Heart left ventricle (tissue), 16 donors: ENCODE results near the gene IQCF2. TPM values are rescaled to one million over a fixed set of nuclear protein-coding genes. Genes with fewer than 3 reads are reported as not detected.
"Not testable (repeated sequence)": the region's sequence is repeated elsewhere in the genome, so short reads cannot be mapped to it uniquely, and the experiment has no call there.

Experiments used
- ATAC-seq, 4 donors: fragments of 200-7000 bp; cut with Tn5 transposase; one replicate each; pipeline ENCODE4 v1.9.1; 2020 to 2022; ENCODE audit warnings: moderate library complexity in 4 of 4, mild to moderate bottlenecking in 3 of 4, moderate number of reproducible peaks in 1 of 4
- DNase-seq, 5 donors: peaks; one replicate each; pipeline ENCODE4 v3.0.0-alpha.2; 2020
- H3K27ac ChIP-seq, 12 donors: fragments of 200-600 bp; sonication (generic) in 4 of 12; one replicate each; pipeline versions ENCODE4 v1.5.0 to v1.8.0; 2016 to 2022; ENCODE audit warnings: mild to moderate bottlenecking in 2 of 12
- H3K27me3 ChIP-seq, 9 donors: fragments of 200-600 bp; sonication (generic) in 2 of 9; one replicate each; pipeline versions ENCODE4 v1.5.1 to v1.8.0; 2016 to 2022; ENCODE audit warnings: mild to moderate bottlenecking in 3 of 9
- H3K36me3 ChIP-seq, 9 donors: fragments of 200-600 bp; sonication (generic) in 2 of 9; one replicate each; pipeline versions ENCODE4 v1.5.0 to v1.8.0; 2018 to 2022; ENCODE audit warnings: mild to moderate bottlenecking in 2 of 9
- H3K4me1 ChIP-seq, 12 donors: fragments of 200-600 bp; sonication (generic) in 4 of 12; one replicate each; pipeline versions ENCODE4 v1.5.0 to v1.8.0; 2016 to 2022; ENCODE audit warnings: mild to moderate bottlenecking in 3 of 12
- H3K4me3 ChIP-seq, 12 donors: fragments of 200-600 bp; sonication (generic) in 4 of 12; one replicate each; pipeline versions ENCODE4 v1.5.0 to v1.8.0; 2017 to 2022; ENCODE audit warnings: mild to moderate bottlenecking in 9 of 12, moderate library complexity in 4 of 12
- H3K9me3 ChIP-seq, 12 donors: fragments of 200-600 bp; sonication (generic) in 4 of 12; one replicate each; pipeline versions ENCODE4 v1.5.0 to v1.8.0; 2016 to 2022; ENCODE audit warnings: mild to moderate bottlenecking in 1 of 12
- POLR2A ChIP-seq, 2 donors: fragments of 450-650 bp; IDR thresholded peaks; one replicate each; pipeline ENCODE4 v1.6.1; 2017; ENCODE audit warnings: antibody characterized with exemption in 2 of 2, mild to moderate bottlenecking in 2 of 2, moderate library complexity in 2 of 2
- WGBS, 4 donors: extraction: QIAGEN DNeasy Blood & Tissue Kit in 2 of 4; methylation state at CpG; one replicate each; pipeline versions ENCODE4 v1.1.5 to v1.1.7; 2013 to 2018; 5-methylcytosine and 5-hydroxymethylcytosine counted together
- intact Hi-C, 10 donors: fragments of 100-400 bp; cut with DNase I; formaldehyde crosslinking; loops; one replicate each; pipeline versions ENCODE4 v1.11.1 to v1.14.2; 2022
- polyA plus RNA-seq, 2 donors: library from polyadenylated mRNA; stranded (reverse); fragments of 200-250 nt; gene quantifications; one replicate each; pipeline ENCODE4 v1.2.3, GENCODE V29; 2013
- total RNA-seq, 9 donors: library from RNA; depleted of rRNA in 2 of 9; stranded (reverse); fragments of >200 nt in 2 of 9; fragmentation: NEBNext Ultra II Directional in 3 of 9; extraction: Animal tissue kit (Norgen Biotek cat#: 25700) in 3 of 9; gene quantifications; one replicate each; pipeline versions ENCODE4 v1.1.0 to v1.2.4, GENCODE V29; 2016 to 2023
- TF ChIP-seq, protein P1 (sequence below), 12 donors: fragments of 200-600 bp; sonication (generic) in 4 of 12; IDR thresholded peaks; one replicate each; pipeline versions ENCODE4 v1.5.0 to v1.8.0; 2018 to 2022; ENCODE audit warnings: antibody characterized with exemption in 12 of 12, mild to moderate bottlenecking in 5 of 12
- donor health status: ischemic (EF 13 %, LVEDD 7.1; RV severe dilation, severe dysfunction).
- donor health status: healthy with polysubstance abuse.
- donor health status: DM: no; HTN: yes; CAD: no.
- donor health status: DM: no; HTN: no; CAD: no.
- donor health status: ischemic (EF 25% LVEDD 6.9; RV normal size, moderate dysfunction).
- donor health status: ischemic (EF 25% LVEDD 5.7; RV mildly dilated, moderate dysfunction).
- donor health status: healthy.
- donor health status: DM: yes; HTN: yes; CAD: no.
- donor health status: ischemic (EF 35%, LVEDD 5.7; RV mildly dilated, moderate dysfunction).
- donor health status: nonischemic (EF 11% LVEDD 7.7; RV severe dilation, severe dysfunction).
- donor health status: DM: yes; HTN: yes; CAD: no.
- donor health status: PGD.
- donor health status: ischemic (EF 29% LVEDD 5.4; RV normal size, mild dysfunction).
- donor health status: nonischemic (EF 23%, LVEDD 6.1; RV moderate dilation, normal function).

Gene IQCF2
- total and polyA plus RNA-seq, 11 donors = not detected

DNA sequence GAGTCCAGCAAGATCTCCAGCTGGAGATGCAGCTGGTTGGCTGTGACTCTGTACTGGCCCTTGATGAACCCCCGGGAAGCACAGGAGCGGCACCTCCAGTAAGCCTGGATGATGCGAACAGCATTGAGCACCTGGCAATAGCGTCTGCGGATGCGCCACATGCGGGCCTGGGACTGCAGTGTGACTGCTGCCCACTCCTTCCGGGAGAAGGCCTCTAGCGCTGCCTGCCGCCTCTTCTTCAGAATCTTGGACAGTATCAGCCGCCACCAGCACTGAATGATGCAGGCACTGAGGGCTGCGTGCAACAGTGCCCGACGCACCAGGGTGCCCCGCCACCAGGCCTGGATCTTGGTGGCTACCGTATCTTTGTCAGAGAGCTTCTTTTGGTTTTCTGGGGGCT lies 33.5 kb downstream of the IQCF2 start:
- peaks cover 0 to 6% (median 0%) of the 10 kb centered on the region in 9 donors for H3K27me3 ChIP-seq
- intact Hi-C loops = no loop called here

DNA sequence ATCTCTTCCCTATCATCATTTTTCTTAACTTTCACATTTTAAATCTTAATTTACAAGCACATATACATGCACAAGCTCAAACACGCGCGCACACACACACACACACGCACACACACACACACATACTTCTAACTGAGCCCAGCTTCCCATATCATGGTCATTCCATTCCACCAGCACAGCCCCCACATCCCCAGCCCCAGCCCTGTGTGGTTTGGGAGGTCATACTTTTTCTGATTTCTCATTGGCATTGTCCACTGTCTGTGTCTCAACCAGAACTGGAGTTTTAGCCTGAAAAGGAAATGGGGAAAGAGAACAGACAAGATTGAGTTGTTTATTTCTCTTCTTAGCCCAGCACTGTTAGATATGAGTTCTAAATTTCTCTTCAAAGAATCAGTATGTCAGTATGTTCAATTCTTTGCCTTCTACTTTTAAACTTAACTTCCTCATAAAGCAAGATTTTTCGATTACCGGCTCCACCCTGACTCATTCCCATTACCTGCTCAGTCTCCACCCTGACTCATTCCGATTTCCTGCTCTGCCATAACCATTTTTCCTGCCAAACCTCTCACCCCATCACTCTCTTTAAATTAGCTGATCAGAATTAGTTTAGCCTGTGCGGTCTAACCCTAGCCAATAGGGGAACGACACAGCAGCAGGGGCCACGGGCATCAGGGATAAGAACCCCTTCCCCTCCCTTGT lies 35.3 kb downstream of the IQCF2 start:
- Histone ChIP-seq H3K9me3 (no peaks in the 10 kb centered on the region), H3K4me3 (no peak overlapping the region), H3K27me3 (peaks cover 0 to 9% (median 0%) of the 10 kb centered on the region in 9 donors), H3K36me3 (no peaks in the 10 kb centered on the region), H3K27ac (no peak overlapping the region), H3K4me1 (no peaks in the 10 kb centered on the region)
- DNase-seq = no peak
- ATAC-seq = no peak
- intact Hi-C loops = no loop called here
- 85 to 93% (median 90%) methylated on average over 10 of the region's 10 CpGs for WGBS, 4 donors
- TF ChIP-seq POLR2A (IDR thresholded peaks at IDR 0.05) = no peak
- TF ChIP-seq, protein P1, sequence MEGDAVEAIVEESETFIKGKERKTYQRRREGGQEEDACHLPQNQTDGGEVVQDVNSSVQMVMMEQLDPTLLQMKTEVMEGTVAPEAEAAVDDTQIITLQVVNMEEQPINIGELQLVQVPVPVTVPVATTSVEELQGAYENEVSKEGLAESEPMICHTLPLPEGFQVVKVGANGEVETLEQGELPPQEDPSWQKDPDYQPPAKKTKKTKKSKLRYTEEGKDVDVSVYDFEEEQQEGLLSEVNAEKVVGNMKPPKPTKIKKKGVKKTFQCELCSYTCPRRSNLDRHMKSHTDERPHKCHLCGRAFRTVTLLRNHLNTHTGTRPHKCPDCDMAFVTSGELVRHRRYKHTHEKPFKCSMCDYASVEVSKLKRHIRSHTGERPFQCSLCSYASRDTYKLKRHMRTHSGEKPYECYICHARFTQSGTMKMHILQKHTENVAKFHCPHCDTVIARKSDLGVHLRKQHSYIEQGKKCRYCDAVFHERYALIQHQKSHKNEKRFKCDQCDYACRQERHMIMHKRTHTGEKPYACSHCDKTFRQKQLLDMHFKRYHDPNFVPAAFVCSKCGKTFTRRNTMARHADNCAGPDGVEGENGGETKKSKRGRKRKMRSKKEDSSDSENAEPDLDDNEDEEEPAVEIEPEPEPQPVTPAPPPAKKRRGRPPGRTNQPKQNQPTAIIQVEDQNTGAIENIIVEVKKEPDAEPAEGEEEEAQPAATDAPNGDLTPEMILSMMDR (IDR thresholded peaks at IDR 0.05) = no peak

More for the DNA sequence above, 33.5 kb downstream of the IQCF2 start:
- Histone ChIP-seq H3K36me3 (no peaks in the 10 kb centered on the region), H3K9me3 (no peaks in the 10 kb centered on the region), H3K4me3 (no peak overlapping the region), H3K4me1 (no peaks in the 10 kb centered on the region), H3K27ac (no peak overlapping the region)
- DNase-seq (no peak), ATAC-seq (no peak)
- 89 to 94% (median 93%) methylated on average over 16 of the region's 16 CpGs; no CpG with 5 or more reads in 1 of the 4 donors for WGBS, 4 donors
- TF ChIP-seq POLR2A (IDR thresholded peaks at IDR 0.05) = no peak
- TF ChIP-seq, protein P1 (IDR thresholded peaks at IDR 0.05) = no peak

DNA sequence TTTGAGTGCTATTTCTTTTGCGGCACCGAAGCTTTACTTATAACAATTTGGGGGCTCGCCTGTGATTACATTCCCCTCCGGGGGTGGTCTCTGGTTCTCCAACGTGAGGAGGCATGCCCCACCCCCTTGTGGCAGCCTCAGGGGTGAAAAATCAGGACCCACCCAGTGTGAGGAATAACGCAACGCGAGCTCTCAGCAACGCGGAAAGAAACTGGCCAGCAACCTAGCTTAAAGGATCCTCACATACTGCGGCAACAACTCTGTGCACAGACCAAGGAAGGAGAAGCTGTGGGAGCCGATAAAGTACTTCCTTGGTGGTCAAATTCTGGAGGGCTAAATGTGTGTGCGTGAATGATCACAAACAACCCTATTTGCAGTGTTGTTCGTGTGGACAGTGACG lies 36.0 kb downstream of the IQCF2 start:
- no peak overlapping the region for H3K4me3 ChIP-seq
- intact Hi-C loops = no loop called here
- TF ChIP-seq, protein P1 (IDR thresholded peaks at IDR 0.05) = no peak
- TF ChIP-seq POLR2A (IDR thresholded peaks at IDR 0.05) = no peak
- H3K4me1 ChIP-seq = no peaks in the 10 kb centered on the region
- H3K36me3 ChIP-seq = no peaks in the 10 kb centered on the region
- WGBS, 4 donors = 88 to 89% (median 89%) methylated on average over 15 of the region's 15 CpGs
- ATAC-seq = no peak
- H3K9me3 ChIP-seq = no peaks in the 10 kb centered on the region
- no peak overlapping the region for H3K27ac ChIP-seq
- DNase-seq = no peak
- H3K27me3 ChIP-seq = peaks cover 0 to 9% (median 0%) of the 10 kb centered on the region in 9 donors

DNA sequence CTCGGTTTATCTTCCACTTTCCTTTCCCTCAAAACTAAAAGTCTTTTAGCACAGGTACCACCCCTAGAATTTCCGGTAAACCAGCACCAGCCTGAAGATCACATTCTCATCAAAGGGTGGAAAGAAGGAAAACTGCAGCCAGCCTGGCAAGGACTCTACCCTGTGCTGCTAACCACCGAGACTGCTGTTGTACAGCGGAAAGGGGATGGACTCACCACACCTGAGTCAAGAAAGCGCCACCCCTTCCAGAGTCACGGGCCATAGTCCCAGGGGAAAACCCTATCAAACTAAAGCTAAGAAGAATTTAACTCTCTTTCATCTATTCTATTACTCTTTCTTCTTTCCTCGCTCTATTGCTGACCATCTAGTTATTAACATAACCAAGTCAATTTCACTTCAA lies 38.6 kb downstream of the IQCF2 start:
- ATAC-seq, intact Hi-C loops, DNase-seq: not testable (repeated sequence)

DNA sequence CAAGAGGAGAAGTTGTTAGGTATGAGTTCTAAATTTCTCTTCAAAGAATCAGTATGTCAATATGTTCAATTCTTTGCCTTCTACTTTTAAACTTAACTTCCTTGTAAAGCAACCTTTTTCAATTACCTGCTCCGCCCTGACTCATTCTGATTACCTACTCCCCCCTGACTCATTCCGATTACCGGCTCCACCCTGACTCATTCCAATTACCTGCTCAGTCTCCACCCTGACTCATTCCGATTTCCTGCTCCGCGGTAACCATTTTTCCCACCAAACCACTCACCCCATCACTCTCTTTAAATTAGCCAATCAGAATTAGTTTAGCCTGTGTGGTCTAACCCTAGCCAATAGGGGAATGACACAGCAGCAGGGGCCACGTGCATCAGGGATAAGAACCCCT lies 40.9 kb downstream of the IQCF2 start:
- H3K27ac ChIP-seq, DNase-seq, ATAC-seq, H3K27me3 ChIP-seq, H3K4me1 ChIP-seq, H3K9me3 ChIP-seq, intact Hi-C loops, H3K36me3 ChIP-seq, H3K4me3 ChIP-seq: not testable (repeated sequence)
- 72 to 78% (median 76%) methylated on average over 6 to 7 of the region's 7 CpGs for WGBS, 4 donors

More for the DNA sequence above, 38.6 kb downstream of the IQCF2 start:
- not testable (repeated sequence) for H3K36me3 ChIP-seq, H3K27me3 ChIP-seq, H3K9me3 ChIP-seq, H3K27ac ChIP-seq, H3K4me1 ChIP-seq, H3K4me3 ChIP-seq
- WGBS, 4 donors = 73 to 78% (median 76%) methylated on average over 7 of the region's 7 CpGs
